ENCODE data around the gene CDKN2C.
"Not testable (repeated sequence)": the region's sequence is repeated elsewhere in the genome, so short reads cannot be mapped to it uniquely, and the experiment has no call there.

CDKN2C gene

GRCh38 chr1:50969611-50970508, at the start of gene CDKN2C:
CDKN2C (plus strand) TSS chr1:50970245; CDS start chr1:50970369, 124 bp downstream.
- Histone ChIP-seq H3K36me3 (ENCODE audit: control insufficient read depth in 2 of 2, insufficient read depth in 2 of 2, low read length in 2 of 2) (no peaks in the 10 kb centered on the region), H3K4me1 (ENCODE audit: control insufficient read depth in 2 of 2, insufficient read depth in 2 of 2, low read length in 2 of 2) (peaks cover 6 to 7% of the 10 kb centered on the region in 2 donors), H3K9me3 (ENCODE audit: control insufficient read depth in 2 of 2, low read length in 2 of 2) (no peaks in the 10 kb centered on the region), H3K4me3 (ENCODE audit: low read length in 2 of 2) (peak within 1 kb of the TSS; percentile 98), H3K27ac (ENCODE audit: low read depth in 2 of 2, low read length in 2 of 2) (peak within 1 kb of the TSS; percentile 99), H3K27me3 (ENCODE audit: control insufficient read depth in 2 of 2, insufficient read depth in 2 of 2, low read length in 2 of 2) (no peaks in the 10 kb centered on the region), H3K9ac (ENCODE audit: low read depth in 1 of 2, low read length in 2 of 2) (peak within 1 kb of the TSS; percentile 92 to 97)

DNA sequence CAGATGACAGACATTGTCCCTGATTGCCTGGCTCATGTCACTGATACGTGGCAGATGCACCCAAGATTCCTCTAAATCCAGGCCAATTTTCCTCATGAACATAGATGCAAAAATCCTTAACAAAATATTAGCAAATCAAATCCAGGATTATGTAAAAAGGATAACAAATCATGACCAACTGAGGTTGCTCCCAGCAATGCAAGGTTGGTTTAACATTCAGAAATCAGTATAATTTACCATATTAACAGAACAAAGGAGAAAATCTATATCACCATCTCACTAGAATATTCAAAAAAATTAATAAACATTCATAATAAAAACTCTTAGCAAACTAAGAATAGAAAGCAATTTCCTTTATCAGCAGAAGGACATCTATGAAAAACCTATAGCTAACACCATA, 49.6 kb upstream of the CDKN2C start:
- H3K36me3 ChIP-seq (ENCODE audit: control insufficient read depth in 2 of 2, insufficient read depth in 2 of 2, low read length in 2 of 2) = no peaks in the 10 kb centered on the region
- H3K27ac ChIP-seq (ENCODE audit: low read depth in 2 of 2, low read length in 2 of 2) = no peak overlapping the region
- H3K9me3 ChIP-seq (ENCODE audit: control insufficient read depth in 2 of 2, low read length in 2 of 2) = no peaks in the 10 kb centered on the region
- no peaks in the 10 kb centered on the region for H3K4me1 ChIP-seq (ENCODE audit: control insufficient read depth in 2 of 2, insufficient read depth in 2 of 2, low read length in 2 of 2)
- H3K9ac ChIP-seq (ENCODE audit: low read depth in 1 of 2, low read length in 2 of 2) = no peak overlapping the region
- no peaks in the 10 kb centered on the region for H3K27me3 ChIP-seq (ENCODE audit: control insufficient read depth in 2 of 2, insufficient read depth in 2 of 2, low read length in 2 of 2)
- H3K4me3 ChIP-seq (ENCODE audit: low read length in 2 of 2) = no peak overlapping the region

GRCh38 chr1:50921029-50921428, 49.0 kb upstream of the CDKN2C start:
- H3K9ac ChIP-seq (ENCODE audit: low read depth in 1 of 2, low read length in 2 of 2) = no peak overlapping the region

GRCh38 chr1:50923564-50923963, 46.5 kb upstream of the CDKN2C start:
- H3K9me3 ChIP-seq (ENCODE audit: control insufficient read depth in 2 of 2, low read length in 2 of 2) = no peaks in the 10 kb centered on the region
- no peak overlapping the region for H3K4me3 ChIP-seq (ENCODE audit: low read length in 2 of 2)
- no peak overlapping the region for H3K27ac ChIP-seq (ENCODE audit: low read depth in 2 of 2, low read length in 2 of 2)
- H3K4me1 ChIP-seq (ENCODE audit: control insufficient read depth in 2 of 2, insufficient read depth in 2 of 2, low read length in 2 of 2) = no peaks in the 10 kb centered on the region
- no peak overlapping the region for H3K9ac ChIP-seq (ENCODE audit: low read depth in 1 of 2, low read length in 2 of 2)
- H3K27me3 ChIP-seq (ENCODE audit: control insufficient read depth in 2 of 2, insufficient read depth in 2 of 2, low read length in 2 of 2) = no peaks in the 10 kb centered on the region
- no peaks in the 10 kb centered on the region for H3K36me3 ChIP-seq (ENCODE audit: control insufficient read depth in 2 of 2, insufficient read depth in 2 of 2, low read length in 2 of 2)

More at GRCh38 chr1:50921029-50921428, 49.0 kb upstream of the CDKN2C start:
- H3K4me3 ChIP-seq (ENCODE audit: low read length in 2 of 2) = no peak overlapping the region
- H3K36me3 ChIP-seq (ENCODE audit: control insufficient read depth in 2 of 2, insufficient read depth in 2 of 2, low read length in 2 of 2) = no peaks in the 10 kb centered on the region
- H3K27me3 ChIP-seq (ENCODE audit: control insufficient read depth in 2 of 2, insufficient read depth in 2 of 2, low read length in 2 of 2) = no peaks in the 10 kb centered on the region
- H3K27ac ChIP-seq (ENCODE audit: low read depth in 2 of 2, low read length in 2 of 2) = no peak overlapping the region
- no peaks in the 10 kb centered on the region for H3K9me3 ChIP-seq (ENCODE audit: control insufficient read depth in 2 of 2, low read length in 2 of 2)
- no peaks in the 10 kb centered on the region for H3K4me1 ChIP-seq (ENCODE audit: control insufficient read depth in 2 of 2, insufficient read depth in 2 of 2, low read length in 2 of 2)

DNA sequence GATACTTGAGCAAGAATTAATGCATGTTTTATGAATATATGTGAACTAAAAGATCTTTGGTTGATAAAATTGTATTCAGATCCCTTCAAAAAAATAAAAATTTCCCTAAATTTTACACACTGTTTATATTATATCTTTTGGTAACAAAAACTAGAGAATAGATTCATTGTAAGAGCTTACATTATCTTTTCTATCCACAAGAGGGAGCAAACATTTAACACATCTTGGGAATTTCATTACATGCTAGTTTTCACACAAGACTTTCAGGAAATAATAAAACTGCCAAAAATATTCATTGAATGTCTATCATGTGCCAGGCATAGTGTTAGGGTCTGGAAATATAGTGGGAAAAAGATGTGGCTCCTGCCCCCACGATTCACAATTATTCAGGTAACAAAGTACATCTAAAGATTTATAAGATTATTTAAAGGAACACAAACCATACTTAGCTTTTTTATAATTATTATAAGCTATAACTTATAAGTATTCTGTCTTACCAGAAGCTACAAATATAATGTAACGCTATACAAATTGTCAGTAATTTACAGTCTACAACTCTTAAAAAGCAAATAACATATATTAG, 40.6 kb upstream of the CDKN2C start:
- H3K9me3 ChIP-seq (ENCODE audit: control insufficient read depth in 2 of 2, low read length in 2 of 2) = no peaks in the 10 kb centered on the region
- no peak overlapping the region for H3K9ac ChIP-seq (ENCODE audit: low read depth in 1 of 2, low read length in 2 of 2)
- H3K27ac ChIP-seq (ENCODE audit: low read depth in 2 of 2, low read length in 2 of 2) = no peak overlapping the region
- H3K36me3 ChIP-seq (ENCODE audit: control insufficient read depth in 2 of 2, insufficient read depth in 2 of 2, low read length in 2 of 2) = no peaks in the 10 kb centered on the region
- H3K4me3 ChIP-seq (ENCODE audit: low read length in 2 of 2) = no peak overlapping the region
- peaks cover 0 to 2% of the 10 kb centered on the region in 2 donors for H3K4me1 ChIP-seq (ENCODE audit: control insufficient read depth in 2 of 2, insufficient read depth in 2 of 2, low read length in 2 of 2)
- no peaks in the 10 kb centered on the region for H3K27me3 ChIP-seq (ENCODE audit: control insufficient read depth in 2 of 2, insufficient read depth in 2 of 2, low read length in 2 of 2)

DNA sequence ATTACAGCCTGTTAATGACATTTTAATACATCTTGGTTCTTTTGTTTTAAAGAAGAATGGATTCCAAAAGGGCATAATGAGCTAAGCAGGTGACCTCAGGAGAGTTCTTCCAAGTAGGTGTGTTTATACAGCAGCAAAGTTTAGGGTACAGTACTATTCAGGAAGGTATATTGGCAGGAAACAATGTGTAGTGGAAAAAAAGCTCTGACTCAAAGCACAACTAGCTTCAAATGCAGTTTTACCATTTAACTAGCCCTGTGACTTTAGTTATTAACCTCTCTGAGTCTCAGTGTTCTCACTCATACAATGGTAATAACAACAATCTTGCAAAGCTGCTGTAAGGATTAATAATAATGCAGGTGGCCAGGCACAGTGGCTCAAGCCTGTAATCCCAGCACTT, 39.9 kb upstream of the CDKN2C start:
- Histone ChIP-seq H3K36me3 (ENCODE audit: control insufficient read depth in 2 of 2, insufficient read depth in 2 of 2, low read length in 2 of 2) (no peaks in the 10 kb centered on the region), H3K9me3 (ENCODE audit: control insufficient read depth in 2 of 2, low read length in 2 of 2) (no peaks in the 10 kb centered on the region), H3K9ac (ENCODE audit: low read depth in 1 of 2, low read length in 2 of 2) (no peak overlapping the region), H3K27me3 (ENCODE audit: control insufficient read depth in 2 of 2, insufficient read depth in 2 of 2, low read length in 2 of 2) (no peaks in the 10 kb centered on the region), H3K4me3 (ENCODE audit: low read length in 2 of 2) (no peak overlapping the region), H3K4me1 (ENCODE audit: control insufficient read depth in 2 of 2, insufficient read depth in 2 of 2, low read length in 2 of 2) (peaks cover 0 to 2% of the 10 kb centered on the region in 2 donors), H3K27ac (ENCODE audit: low read depth in 2 of 2, low read length in 2 of 2) (no peak overlapping the region)

DNA sequence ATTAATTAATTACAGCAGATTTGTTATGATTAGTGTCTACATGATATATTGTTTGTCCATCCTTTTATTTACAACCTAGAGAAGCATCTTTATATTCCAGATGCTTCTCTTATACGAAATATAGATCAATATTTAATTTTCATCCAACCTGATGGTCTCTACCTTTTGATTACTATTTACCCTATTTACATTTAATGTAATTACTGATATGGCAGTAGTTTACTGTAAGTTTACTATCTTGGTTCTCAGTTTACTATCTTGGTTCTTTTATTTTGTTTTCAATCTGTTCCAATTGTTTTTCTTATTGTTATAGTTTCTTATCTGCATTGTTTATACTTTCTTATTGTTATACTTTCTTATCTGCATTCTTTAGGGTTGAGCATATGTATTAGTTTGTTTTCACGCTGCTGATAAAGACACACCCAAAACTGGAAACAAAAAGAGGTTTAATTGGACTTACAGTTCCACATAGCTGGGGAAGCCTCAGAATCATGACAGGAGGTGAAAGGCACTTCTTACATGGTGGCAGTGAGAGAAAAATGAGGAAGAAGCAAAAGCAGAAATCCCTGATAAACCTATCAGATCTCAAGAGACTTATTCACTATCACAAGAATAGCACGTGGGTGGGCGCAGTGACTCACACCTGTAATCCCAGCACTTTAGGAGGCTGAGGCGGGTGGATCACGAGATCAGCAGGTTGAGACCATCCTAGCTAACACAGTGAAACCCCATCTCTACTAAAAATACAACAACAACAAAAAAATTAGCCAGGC, 38.9 kb upstream of the CDKN2C start:
- Histone ChIP-seq H3K9ac (ENCODE audit: low read depth in 1 of 2, low read length in 2 of 2) (no peak overlapping the region), H3K27ac (ENCODE audit: low read depth in 2 of 2, low read length in 2 of 2) (no peak overlapping the region), H3K4me1 (ENCODE audit: control insufficient read depth in 2 of 2, insufficient read depth in 2 of 2, low read length in 2 of 2) (peaks cover 0 to 2% of the 10 kb centered on the region in 2 donors)

DNA sequence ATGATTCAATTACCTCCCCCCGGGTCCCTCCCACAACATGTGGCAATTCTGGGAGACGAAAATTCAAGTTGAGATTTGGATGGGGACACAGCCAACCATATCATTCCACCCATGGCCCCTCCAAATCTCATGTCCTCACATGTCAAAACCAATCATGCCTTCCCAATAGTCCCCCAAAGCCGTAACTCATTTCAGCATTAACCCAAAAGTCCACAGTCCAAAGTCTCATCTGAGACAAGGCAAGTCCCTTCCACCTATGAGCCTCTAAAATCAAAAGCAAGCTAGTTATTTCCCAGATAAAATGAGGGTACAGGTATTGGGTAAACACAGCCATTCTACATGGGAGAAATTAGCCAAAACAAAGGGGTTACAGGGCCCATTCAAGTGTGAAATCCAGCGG, 38.0 kb upstream of the CDKN2C start:
- not testable (repeated sequence) for H3K9ac ChIP-seq (ENCODE audit: low read depth in 1 of 2, low read length in 2 of 2); H3K4me3 ChIP-seq (ENCODE audit: low read length in 2 of 2); H3K36me3 ChIP-seq (ENCODE audit: control insufficient read depth in 2 of 2, insufficient read depth in 2 of 2, low read length in 2 of 2); H3K4me1 ChIP-seq (ENCODE audit: control insufficient read depth in 2 of 2, insufficient read depth in 2 of 2, low read length in 2 of 2); H3K27me3 ChIP-seq (ENCODE audit: control insufficient read depth in 2 of 2, insufficient read depth in 2 of 2, low read length in 2 of 2); H3K9me3 ChIP-seq (ENCODE audit: control insufficient read depth in 2 of 2, low read length in 2 of 2); H3K27ac ChIP-seq (ENCODE audit: low read depth in 2 of 2, low read length in 2 of 2)

More for the DNA sequence above, 38.9 kb upstream of the CDKN2C start:
- Histone ChIP-seq H3K4me3 (ENCODE audit: low read length in 2 of 2) (no peak overlapping the region), H3K27me3 (ENCODE audit: control insufficient read depth in 2 of 2, insufficient read depth in 2 of 2, low read length in 2 of 2) (no peaks in the 10 kb centered on the region), H3K36me3 (ENCODE audit: control insufficient read depth in 2 of 2, insufficient read depth in 2 of 2, low read length in 2 of 2) (no peaks in the 10 kb centered on the region), H3K9me3 (ENCODE audit: control insufficient read depth in 2 of 2, low read length in 2 of 2) (no peaks in the 10 kb centered on the region)

DNA sequence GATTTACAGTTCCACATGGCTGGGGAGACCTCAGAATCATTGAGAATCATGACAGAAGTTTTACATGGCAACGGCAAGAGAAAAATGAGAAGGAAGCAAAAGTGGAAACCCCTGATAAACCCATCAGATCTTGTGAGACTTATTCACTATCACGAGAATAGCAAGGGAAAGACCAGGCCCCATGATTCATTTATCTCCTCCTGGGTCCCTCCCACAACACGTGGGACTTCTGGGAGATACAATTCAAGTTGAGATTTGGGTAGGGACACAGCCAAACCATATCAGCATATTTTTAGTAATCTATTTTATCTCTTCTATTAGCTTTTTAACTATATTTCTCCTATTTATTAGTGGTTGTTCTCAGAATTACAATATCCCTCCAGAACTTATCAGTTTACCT, 36.3 kb upstream of the CDKN2C start:
- not testable (repeated sequence) for H3K27ac ChIP-seq (ENCODE audit: low read depth in 2 of 2, low read length in 2 of 2); H3K4me3 ChIP-seq (ENCODE audit: low read length in 2 of 2); H3K36me3 ChIP-seq (ENCODE audit: control insufficient read depth in 2 of 2, insufficient read depth in 2 of 2, low read length in 2 of 2); H3K4me1 ChIP-seq (ENCODE audit: control insufficient read depth in 2 of 2, insufficient read depth in 2 of 2, low read length in 2 of 2); H3K27me3 ChIP-seq (ENCODE audit: control insufficient read depth in 2 of 2, insufficient read depth in 2 of 2, low read length in 2 of 2); H3K9me3 ChIP-seq (ENCODE audit: control insufficient read depth in 2 of 2, low read length in 2 of 2); H3K9ac ChIP-seq (ENCODE audit: low read depth in 1 of 2, low read length in 2 of 2)

DNA sequence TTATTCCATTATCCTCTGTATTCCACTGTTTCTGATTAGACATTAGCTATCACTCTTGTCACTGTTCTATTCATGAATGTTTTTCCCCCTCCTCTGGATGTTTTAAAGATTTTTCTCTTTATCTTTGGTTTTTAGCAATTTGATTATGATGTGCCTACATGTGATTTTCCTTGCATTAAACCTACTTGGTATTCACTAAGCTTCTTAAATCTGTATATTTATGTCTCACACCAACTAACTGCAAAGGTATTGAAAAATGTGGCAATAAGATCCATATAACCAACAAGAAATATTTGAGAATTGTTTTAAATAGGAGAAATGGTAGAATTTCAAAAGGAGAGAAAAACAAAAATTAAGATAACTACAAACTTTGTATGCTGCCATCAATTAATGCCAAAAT, 35.2 kb upstream of the CDKN2C start:
- Histone ChIP-seq H3K36me3 (ENCODE audit: control insufficient read depth in 2 of 2, insufficient read depth in 2 of 2, low read length in 2 of 2) (no peaks in the 10 kb centered on the region), H3K27me3 (ENCODE audit: control insufficient read depth in 2 of 2, insufficient read depth in 2 of 2, low read length in 2 of 2) (no peaks in the 10 kb centered on the region), H3K4me1 (ENCODE audit: control insufficient read depth in 2 of 2, insufficient read depth in 2 of 2, low read length in 2 of 2) (peaks cover 0 to 2% of the 10 kb centered on the region in 2 donors), H3K9me3 (ENCODE audit: control insufficient read depth in 2 of 2, low read length in 2 of 2) (no peaks in the 10 kb centered on the region), H3K27ac (ENCODE audit: low read depth in 2 of 2, low read length in 2 of 2) (no peak overlapping the region), H3K9ac (ENCODE audit: low read depth in 1 of 2, low read length in 2 of 2) (no peak overlapping the region), H3K4me3 (ENCODE audit: low read length in 2 of 2) (no peak overlapping the region)
